GM12878 (cell line): ENCODE data around the gene CD48. TPM values are rescaled to one million over a fixed set of nuclear protein-coding genes. Genes with fewer than 3 reads are reported as not detected.

ENCODE experiments used
- ATF2 ChIP-seq: IDR thresholded peaks from 2 replicates; pipeline ENCODE4 v1.6.1; 2012; ENCODE audit warnings: low read length, inconsistent platforms
- BCL3 ChIP-seq: IDR thresholded peaks from 2 replicates; pipeline ENCODE4 v1.6.1; 2011; ENCODE audit warnings: borderline replicate concordance, low read depth, mild to moderate bottlenecking, moderate library complexity, low read length; ENCODE audit not compliant: insufficient read depth, poor library complexity, severe bottlenecking
- BMI1 ChIP-seq: fragments of 450-650 bp; IDR thresholded peaks from 2 replicates; pipeline ENCODE4 v1.6.1; 2016; ENCODE audit warnings: mild to moderate bottlenecking, moderate library complexity, borderline replicate concordance
- CHD2 ChIP-seq: IDR thresholded peaks from 2 replicates; pipeline ENCODE4 v1.6.1; 2011; ENCODE audit warnings: low read depth, low read length, improper control_type of control experiment, borderline replicate concordance
- CREB1 ChIP-seq: IDR thresholded peaks from 2 replicates; pipeline ENCODE4 v1.6.1; 2012; ENCODE audit warnings: low read depth, mild to moderate bottlenecking, inconsistent platforms
- CREM ChIP-seq: IDR thresholded peaks from 2 replicates; pipeline ENCODE4 v1.6.1; 2014; ENCODE audit warnings: antibody characterized with exemption, low read depth
- ESRRA ChIP-seq: IDR thresholded peaks from 2 replicates; pipeline ENCODE4 v1.6.1; 2012; ENCODE audit warnings: mild to moderate bottlenecking, low read length, improper control_type of control experiment
- IKZF2 ChIP-seq, 2 experiments: fragments of 450-650 bp; IDR thresholded peaks; 2 replicates each; pipeline ENCODE4 v1.6.1; 2017; ENCODE audit warnings: mild to moderate bottlenecking in 2 of 2, moderate library complexity in 2 of 2
- MXI1 ChIP-seq: fragments of 150-350 bp; IDR thresholded peaks from 2 replicates; pipeline ENCODE4 v1.6.1; 2011; ENCODE audit warnings: low read depth, mild to moderate bottlenecking, inconsistent platforms, low read length, improper control_type of control experiment
- NFIC ChIP-seq: IDR thresholded peaks from 2 replicates; pipeline ENCODE4 v1.6.1; 2012; ENCODE audit warnings: low read depth, mild to moderate bottlenecking, inconsistent platforms, low read length, moderate library complexity
- NR2C2 ChIP-seq: IDR thresholded peaks from 2 replicates; pipeline ENCODE4 v1.6.1; 2011; ENCODE audit warnings: borderline replicate concordance, low read depth; ENCODE audit not compliant: control insufficient read depth, insufficient read length
- PKNOX1 ChIP-seq: fragments of 450-650 bp; IDR thresholded peaks from 2 replicates; pipeline ENCODE4 v1.6.1; 2016; ENCODE audit warnings: mild to moderate bottlenecking
- SKIL ChIP-seq: fragments of 450-650 bp; IDR thresholded peaks from 2 replicates; pipeline ENCODE4 v1.6.1; 2017; ENCODE audit warnings: mild to moderate bottlenecking, low read depth, inconsistent platforms; ENCODE audit not compliant: poor library complexity, severe bottlenecking
- STAT3 ChIP-seq: IDR thresholded peaks from 2 replicates; pipeline ENCODE4 v1.6.1; 2011; ENCODE audit warnings: low read depth, low read length, improper control_type of control experiment
- polyA plus RNA-seq, 11 experiments: library from polyadenylated mRNA; depleted of rRNA in 4 of 11; unstranded in 6 of 11; stranded (reverse) in 5 of 11; fragments of >200 nt; fragmentation: Nextera tagmentation in 4 of 11; fragmentation: Illumina TruSeq in 1 of 11; extraction: Ambion mirVana in 4 of 11; extraction: Trizol in 1 of 11; gene quantifications; 1 replicate in 1 of 11; 2 replicates in 10 of 11; pipeline versions ENCODE4 v1.2.1 to v1.2.3, GENCODE V29; 2011 to 2016; ENCODE audit warnings: inconsistent platforms in 2 of 11, missing spikeins in 2 of 11, low read depth in 1 of 11
- total RNA-seq, 4 experiments: library from RNA; depleted of rRNA in 3 of 4; stranded (reverse); fragments of >200 nt in 3 of 4; fragmentation: Illumina TruSeq in 1 of 4; extraction: Trizol in 1 of 4; gene quantifications; 2 replicates each; pipeline versions ENCODE4 v1.2.1 to v1.2.3, GENCODE V29; 2013 to 2021

CD48 gene
- total and polyA plus RNA-seq, 10 of the 15 experiments (the other 5 are each of a cell fraction or from before 2014, with no cell fraction given) = 302 to 1,315 (median 430) TPM

- TF ChIP-seq MXI1 (peak; percentile 45; the same call in 1 of the 2 replicates), CREB1 (peak; percentile 27; the same call in 1 of the 2 replicates), BCL3 (peak; percentile 74), SKIL (no peak), ESRRA (no peak), NR2C2 (no peak), CHD2 (0 out of 2 replicates have a peak, but pooled peaks have one; percentile 21), BMI1 (0 out of 2 replicates have a peak, but pooled peaks have one; percentile 27), IKZF2 (IDR thresholded peaks at IDR 0.05) (0 out of 4 replicates have a peak, but pooled peaks of 1 of the 2 experiments have one; percentile 12), STAT3 (0 out of 2 replicates have a peak, but pooled peaks have one; percentile 16), CREM (no peak), PKNOX1 (0 out of 2 replicates have a peak, but pooled peaks have one; percentile 8), NFIC (0 out of 2 replicates have a peak, but pooled peaks have one; percentile 20), ATF2 (0 out of 2 replicates have a peak, but pooled peaks have one; percentile 16)
Measured at GRCh38 chr1:160630523-160631451, 80.8 kb downstream of the CD48 start (continued).
